Astrocyte (in vitro differentiated cells and primary cell): ENCODE data around the gene TERB1.

Experiments
- EZH2 ChIP-seq: IDR thresholded peaks from 2 replicates; pipeline ENCODE4 v1.6.1; 2012; ENCODE audit warnings: mild to moderate bottlenecking, low read length, inconsistent platforms; ENCODE audit not compliant: insufficient read depth
- TF ChIP-seq, protein P1 (sequence below): IDR thresholded peaks from 2 replicates; pipeline ENCODE4 v1.5.1; 2011; ENCODE audit warnings: low read depth, mild to moderate bottlenecking, inconsistent platforms, low read length, moderate library complexity; ENCODE audit not compliant: insufficient read depth

DNA sequence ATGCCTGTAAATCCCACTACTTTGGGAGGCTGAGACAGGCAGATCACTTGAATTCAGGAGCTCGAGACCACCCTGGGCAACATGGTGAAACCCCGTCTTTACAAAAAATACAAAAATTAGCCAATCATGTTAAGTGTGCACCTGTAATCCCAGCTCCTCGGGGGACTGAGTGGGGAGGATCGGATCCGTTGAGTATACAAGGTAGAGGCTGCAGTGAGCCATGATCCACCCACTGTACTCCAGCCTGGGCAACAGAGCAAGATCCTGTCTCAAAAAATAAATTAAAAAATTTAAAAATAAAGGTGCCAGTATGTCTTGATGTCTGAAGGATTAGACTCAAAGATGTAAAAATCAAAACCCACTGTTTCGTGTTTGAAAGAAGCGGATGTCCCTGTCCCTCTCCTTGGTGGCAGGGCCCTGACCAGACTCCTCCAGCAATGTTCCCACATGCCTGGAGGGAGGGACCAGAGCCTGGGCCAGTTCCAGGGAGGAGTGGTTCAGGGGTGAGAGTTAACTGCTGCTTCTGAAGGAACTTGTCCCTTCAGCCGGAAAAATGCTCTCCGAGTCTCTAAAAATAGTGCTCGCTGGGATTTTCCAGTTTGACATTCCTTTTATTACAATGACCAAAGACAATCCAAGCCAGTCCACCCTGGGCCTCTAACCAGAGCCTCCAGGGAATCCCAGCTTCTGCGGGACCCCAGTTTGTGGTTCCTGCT lies 95.4 kb downstream of the TERB1 start:
- TF ChIP-seq, protein P1, sequence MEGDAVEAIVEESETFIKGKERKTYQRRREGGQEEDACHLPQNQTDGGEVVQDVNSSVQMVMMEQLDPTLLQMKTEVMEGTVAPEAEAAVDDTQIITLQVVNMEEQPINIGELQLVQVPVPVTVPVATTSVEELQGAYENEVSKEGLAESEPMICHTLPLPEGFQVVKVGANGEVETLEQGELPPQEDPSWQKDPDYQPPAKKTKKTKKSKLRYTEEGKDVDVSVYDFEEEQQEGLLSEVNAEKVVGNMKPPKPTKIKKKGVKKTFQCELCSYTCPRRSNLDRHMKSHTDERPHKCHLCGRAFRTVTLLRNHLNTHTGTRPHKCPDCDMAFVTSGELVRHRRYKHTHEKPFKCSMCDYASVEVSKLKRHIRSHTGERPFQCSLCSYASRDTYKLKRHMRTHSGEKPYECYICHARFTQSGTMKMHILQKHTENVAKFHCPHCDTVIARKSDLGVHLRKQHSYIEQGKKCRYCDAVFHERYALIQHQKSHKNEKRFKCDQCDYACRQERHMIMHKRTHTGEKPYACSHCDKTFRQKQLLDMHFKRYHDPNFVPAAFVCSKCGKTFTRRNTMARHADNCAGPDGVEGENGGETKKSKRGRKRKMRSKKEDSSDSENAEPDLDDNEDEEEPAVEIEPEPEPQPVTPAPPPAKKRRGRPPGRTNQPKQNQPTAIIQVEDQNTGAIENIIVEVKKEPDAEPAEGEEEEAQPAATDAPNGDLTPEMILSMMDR: no peak
- TF ChIP-seq EZH2: no peak
